Stimulated activated CD4-positive, alpha-beta T cell treated with anti-CD3 and anti-CD28 coated beads, Interleukin-4, amount 100 ng/mL, for 4 hours (primary cell): ENCODE measurements around the gene TMEM47.

ENCODE experiments used
- DNase-seq, 2 experiments: peaks; one replicate each; pipeline ENCODE4 v3.0.0-alpha.2; 2020

The TMEM47 gene

DNA sequence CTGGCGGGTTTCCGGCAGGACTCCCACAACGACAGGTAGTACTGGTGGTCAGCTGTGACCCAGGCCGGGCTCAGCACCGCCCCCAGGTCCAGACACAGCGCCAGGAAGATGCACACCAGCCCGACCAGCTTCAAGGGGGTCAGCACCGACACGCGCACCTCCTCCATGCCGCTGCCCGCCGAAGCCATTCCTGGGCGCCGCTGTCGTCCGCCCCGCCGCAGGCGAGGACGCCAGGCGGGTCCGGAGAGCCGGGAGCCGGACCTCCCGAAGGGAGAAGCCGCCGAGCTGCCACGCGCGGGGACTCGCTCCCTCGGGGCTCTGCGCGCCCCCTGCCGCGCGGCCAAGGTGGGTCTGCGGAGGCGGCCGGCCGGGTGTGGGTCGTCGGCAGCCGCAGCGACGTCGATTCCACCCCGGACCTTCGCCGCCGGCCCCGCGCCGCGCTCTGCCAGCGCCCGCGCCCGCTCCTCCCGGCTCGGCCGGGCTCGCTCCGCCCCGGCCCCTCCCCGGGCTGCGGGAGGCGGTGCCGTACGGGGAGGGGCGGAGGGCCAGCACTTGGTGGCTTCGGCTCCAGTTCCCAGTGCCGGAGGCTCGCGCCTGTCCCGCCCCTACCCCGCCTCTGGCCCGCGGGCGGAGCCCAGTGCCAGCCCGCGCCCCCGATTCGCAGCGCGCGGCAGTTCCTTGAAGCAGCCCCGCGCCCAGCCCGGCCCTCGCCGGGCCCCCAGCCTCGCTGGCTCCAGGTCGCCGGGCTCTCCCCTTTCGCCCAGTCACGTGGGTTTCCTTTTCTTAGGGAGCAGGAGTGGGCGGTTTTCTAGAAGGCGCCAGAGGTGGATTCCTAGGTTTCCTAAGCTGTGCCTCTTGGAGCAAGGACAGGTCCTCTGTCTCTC, at the start of gene TMEM47:
TMEM47 (minus strand) TSS at position 444 of the 884 bp plus-strand sequence; CDS start at position 188, 256 bp downstream.
- no peak for DNase-seq

DNA sequence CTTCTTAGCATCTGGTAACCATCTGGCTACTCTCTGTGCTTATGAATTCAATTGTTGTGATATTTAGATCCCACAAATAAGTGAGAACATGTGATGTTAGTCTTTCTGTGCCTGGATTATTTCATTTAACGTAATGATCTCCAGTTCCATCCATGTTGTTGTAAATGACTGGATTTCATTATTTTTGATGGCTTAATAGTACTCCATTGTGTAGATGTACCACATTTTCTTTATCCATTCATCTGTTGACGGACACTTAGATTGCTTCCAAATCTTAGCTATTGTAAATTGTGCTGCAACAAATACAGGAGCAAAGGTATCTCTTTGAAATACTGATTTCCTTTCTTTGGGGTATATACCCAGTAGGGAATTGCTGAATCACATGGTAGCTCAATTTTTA, 30.0 kb upstream of the TMEM47 start:
- no peak for DNase-seq

DNA sequence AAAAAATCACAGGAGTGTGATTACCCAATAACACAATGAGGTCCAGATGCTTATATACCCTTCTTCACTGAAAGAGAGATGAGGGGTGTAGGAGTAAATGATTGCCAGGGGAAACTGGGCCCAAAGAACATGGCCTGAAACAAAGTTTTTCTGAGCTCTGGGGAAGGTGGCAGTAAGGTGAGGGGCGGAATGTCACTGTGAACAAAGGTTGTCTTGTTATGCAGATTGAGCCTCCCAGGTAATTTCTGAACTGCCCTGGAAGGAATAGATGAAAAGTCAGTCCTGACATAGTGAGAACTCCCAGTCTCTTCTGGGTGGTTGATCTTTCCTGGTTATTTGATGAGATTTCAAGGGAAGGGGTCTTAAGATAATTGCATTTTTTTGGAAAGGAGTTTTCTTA, 2.5 kb upstream of the TMEM47 start:
- no peak for DNase-seq

DNA sequence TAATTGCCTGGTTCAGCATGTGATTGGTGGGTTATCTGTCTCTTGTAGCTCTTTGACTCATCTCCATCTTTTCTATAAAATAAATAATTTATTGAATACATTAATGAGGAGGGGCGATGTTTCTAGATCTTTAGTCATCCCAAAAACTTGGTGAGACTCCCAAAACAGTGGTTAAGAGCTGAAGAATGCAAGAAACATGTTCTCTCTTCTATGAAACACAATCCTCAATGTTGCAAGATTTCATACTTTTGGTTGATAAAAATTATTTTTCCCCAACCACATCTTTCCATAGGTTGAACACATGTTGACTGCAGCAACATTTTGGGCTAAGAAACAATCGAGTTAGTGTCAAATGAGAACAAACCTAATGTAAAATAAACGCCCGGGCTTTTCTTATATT, 1.2 kb upstream of the TMEM47 start:
- DNase-seq = no peak

DNA sequence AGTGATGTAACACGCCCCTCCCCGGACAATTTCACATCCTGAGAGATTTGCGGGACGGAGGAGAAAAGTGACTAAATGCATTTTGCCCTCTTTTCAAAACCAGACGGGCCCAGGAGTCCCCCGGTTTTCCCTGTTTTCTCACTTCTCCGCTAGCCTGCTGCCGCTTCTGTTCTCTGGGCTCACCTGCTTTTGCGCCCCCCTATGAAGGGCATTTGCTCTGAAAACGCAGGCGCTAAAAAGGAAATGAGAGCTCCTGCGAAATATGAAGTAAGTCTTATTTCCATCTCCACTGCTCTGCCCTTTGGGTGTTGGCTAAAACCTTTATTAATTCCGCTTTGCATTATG, 613 bp upstream of the TMEM47 start:
- no peak for DNase-seq

DNA sequence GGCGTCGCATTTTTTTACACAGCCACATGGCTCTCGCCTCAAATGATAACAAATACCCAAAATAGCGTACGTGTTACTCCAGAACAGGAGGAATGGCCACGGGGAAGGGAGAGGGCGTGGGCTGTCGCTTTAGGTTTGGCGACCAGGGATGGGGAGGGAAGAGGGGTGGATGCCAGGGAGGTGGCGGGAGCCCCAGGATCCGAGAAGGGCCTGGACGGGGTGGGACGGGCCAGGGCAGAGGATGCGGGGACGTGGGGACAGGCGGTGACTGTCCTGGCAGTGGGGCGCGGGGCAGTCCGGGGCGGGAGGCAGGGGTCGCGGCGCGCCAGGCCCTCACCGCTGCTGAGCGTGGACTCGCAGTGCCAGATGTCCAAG, 631 bp downstream of the TMEM47 start:
- no peak for DNase-seq

DNA sequence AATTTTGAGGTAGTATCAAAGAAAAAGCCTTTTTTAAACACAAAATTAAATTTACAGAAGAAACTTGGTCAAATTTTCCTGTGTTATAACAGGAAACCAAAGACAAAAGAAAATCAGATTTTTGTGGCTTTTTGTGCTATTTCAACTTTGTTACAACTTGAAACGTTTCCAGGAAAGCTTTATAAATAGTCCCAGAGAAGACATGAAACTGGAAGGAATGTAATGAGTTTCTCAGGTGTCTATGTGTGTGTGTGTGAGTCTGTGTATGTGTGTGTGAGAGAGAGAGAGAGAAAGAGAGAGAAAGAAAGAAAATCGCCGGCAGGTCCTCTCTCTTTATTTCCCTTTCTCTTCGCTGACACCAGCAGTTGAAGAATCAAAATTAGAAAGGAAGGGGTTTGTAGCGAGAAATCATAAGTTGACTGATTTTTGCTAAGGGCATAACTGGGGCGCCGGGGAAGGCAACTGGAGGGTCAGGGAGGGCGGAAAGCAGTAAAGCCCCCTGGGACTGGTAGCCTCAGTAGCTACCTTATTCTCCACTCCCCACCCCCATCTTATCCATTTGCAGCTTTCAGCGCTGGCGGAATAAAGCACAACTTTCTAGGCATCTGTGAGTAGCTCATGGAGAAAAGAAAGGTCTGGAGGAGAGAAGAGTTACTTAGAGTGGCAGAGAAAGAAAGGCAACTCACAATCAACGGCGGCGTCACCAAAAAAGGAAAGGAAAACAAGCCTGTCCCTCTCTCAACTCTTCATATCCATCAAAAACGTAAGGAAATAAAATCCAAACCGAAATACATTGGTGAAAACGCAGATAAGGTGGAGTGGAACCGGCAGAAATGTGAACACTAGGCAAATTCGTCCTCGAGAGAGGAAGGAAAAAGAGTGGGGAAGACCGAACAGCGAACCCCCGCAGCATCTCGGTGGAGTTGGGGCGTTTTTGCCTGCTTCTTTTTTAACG, 1.3 kb downstream of the TMEM47 start:
- no peak for DNase-seq

DNA sequence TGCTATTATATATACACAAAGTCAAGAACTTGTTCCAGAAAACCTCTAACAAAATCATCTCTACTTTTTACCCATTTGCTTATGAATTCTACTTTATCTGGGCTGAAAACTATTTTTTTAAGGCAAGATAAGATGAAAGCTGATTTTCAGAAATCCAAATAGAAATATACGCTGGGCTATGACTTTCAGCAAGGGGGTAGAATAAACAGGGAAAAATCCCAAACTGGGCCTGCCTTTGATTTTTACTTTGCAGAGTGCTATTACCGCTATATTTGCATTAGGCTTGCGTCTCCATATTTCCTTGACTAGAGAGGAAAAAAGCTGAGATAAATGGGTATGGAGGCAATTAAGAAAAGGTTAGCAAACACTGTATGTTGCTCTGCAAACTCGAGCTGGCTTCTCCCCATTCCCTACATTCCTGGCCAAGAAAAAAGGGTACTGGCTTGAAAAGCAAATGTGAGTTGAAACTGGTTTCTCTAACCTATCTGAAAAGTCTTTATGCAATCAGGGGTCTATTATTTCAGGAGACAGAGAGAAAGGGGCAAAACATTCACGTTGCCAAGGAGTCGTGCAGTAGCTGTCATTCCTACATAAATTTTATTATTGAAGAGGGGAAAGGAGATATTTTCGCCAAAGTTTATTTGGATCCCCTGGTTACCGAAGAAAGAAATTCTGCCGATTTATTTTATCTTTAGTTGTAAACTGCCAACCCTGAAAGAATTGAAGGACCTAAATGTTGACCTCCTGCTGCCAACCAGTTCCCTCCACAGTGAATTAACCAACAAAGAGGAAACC, 2.2 kb downstream of the TMEM47 start:
- no peak for DNase-seq

DNA sequence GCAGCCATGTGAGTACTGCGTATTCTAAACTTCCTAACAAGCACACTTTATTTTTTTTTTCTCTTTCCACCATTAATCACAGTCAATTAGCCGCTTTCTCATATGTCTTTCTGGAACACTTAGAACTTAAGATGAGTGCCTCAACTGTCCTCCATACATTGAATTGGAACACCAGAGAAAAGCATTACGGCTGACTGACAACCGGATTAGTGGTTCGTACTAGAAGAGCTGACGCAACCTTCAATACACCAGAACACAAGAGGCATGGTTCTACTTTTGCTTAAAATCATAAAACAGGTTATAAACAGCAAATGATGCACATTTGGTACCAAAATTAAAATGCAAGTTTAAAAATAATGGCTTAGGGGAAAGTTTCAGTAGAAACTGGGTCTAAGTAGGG, 3.3 kb downstream of the TMEM47 start:
- DNase-seq = no peak

DNA sequence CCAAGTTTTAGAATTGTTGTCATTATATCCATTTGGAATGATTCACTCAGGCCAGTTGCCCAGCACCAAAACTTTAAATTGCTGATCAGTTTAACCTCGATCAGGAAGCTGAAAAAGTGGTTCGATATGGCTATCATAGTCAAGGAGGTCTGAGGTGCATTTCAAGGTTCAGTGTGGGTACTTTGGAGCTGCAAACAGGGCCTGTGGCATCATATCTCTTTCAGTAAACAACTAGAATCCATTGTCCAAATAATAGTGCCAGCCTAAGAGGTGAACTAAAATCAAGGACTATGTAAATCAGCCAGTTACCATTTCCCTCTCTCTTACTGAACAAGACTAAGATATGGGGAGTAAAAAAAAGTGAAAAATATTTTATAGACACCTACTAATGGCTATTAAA, 14.2 kb downstream of the TMEM47 start:
- no peak for DNase-seq

DNA sequence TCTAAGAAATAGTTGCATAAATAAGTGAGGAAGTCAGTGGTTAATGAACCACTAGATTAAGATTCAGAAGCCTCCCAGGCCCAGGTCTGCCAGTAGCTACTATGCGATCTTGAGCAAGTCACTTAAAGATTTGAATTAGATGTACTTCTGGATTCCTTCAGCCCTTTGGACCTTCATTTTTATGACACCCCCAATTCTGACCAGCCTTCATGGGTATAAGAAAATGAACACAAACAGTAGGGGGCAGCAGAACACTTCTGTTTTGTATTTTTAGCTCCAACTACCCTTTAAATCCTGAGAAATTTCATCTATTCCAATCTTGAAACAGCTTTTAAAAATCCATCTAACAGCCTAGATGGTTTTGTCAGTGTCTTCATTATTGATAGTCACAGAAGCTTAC, 19.0 kb downstream of the TMEM47 start:
- DNase-seq = no peak

DNA sequence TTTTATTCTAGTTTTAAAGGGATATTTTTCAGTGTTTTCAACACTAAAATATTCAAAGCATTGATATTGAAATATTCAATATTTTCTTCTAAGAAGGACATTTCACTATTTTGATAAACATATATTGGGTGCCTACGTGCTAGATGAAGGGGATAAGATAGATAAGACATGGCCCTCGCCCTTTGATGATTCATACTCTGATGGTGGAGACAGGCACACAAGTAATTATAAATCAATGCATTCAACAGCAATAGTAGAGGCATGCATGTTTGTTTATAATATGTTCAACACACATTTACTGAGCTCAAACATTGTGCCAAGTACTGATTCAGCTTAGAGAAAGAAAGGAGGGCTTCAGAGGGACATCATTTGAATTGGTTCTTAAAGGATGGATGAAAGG, 22.7 kb downstream of the TMEM47 start:
- no peak for DNase-seq

DNA sequence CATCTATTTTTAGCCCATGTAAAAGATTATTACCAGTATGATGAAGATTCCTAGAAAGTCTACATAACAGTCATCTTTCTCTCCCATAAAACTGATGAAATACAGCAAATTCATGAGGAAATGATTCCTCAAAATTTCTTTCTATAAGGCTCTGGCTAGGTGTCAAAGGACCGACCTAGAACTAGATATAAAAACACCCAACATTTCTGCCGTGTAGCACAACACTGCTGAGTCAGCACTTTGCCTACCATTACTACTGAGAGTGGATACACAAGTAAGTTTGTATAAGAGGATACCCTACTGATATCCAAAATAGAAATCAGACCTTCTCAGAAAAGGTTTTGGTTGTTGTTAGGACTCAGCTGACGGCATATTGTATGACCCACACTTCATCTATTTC, 24.7 kb downstream of the TMEM47 start:
- DNase-seq = no peak

DNA sequence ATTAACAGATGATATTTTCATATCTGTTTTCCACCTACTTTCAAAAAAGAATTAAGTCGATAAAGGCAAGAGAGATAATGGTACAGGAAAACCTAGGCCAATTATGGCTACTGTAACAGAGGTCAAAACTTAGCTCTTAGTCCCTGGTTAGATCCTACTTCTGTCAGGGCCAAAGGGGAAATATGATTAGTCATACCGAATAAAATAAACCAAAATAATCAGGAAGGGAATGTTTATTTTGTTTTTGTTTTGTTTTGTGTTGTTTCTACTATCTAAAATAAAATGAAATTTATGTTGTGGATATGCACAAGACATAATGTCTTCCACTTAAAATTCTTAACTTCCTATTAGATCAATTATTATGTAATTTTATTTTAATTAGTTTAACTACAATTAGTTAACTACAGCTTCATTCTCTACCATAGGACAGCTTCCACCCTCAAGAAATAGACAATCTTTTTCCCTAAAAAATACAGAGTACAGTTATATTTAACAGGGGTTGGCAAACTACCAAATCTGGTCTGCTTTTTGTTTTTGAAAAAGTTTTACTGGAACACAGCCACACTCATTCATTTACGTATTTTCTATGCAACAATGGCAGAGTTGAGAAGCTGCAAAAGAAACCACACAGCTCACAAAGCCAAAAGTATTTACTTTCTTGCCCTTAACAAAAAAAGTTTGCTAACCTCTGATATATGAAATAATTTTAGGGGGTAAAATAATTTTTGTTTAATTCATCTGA, 25.4 kb downstream of the TMEM47 start:
- no peak for DNase-seq

DNA sequence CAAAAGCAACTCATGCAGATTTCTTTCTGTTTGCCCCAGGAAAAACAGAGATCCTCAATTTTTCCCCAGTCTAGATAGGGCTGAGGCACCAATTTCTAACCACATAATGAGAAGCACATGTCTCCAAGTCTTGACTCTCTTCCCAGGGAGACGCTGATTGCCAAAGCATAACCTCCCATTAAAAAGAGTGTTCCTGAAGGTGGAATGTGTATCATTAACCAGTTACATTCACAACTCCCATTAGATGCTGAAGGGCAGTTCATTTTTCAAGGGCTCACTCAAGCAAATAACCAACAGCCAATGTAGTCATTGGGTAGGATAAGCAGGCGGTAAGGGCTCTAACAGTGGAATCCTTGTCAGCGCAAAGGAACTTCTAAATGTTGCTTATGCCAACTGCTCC, 27.5 kb downstream of the TMEM47 start:
- DNase-seq = no peak

DNA sequence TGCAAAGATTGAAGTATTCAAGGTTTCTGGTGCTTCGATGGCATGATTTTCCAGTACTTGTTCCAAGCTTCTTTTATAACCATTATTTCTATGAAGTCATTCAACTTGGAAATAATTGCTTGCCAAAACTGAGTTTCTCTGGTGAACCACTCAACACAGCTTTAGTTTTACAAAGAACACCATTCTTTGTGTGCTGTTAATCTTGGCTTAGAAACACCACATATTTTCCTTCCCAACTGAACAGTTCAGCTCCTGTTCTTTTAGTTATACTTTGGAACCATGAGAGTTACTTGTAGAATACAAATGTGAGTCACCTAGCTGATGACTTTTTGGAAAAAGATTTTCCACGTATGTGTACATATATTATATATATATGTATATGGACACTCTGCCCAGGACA, 32.7 kb downstream of the TMEM47 start:
- no peak for DNase-seq

DNA sequence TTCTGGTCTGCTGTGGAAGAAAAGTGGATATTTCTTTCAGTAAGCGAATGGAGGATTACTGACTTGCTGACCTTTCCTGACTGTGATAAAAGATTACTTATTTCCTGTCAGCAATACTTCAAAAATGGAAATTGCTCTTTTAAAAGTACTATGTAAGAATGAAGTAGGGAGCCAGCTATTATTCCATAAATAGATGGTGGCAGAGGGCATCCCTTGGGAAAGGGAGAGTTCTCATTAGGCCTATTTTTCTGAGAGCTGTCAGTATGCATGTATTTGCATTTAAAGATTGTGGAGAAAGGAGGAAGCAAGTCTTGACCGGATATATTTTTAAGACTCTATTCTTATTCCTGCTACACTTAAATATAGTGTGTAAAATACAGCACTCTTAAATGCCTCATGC, 37.2 kb downstream of the TMEM47 start:
- DNase-seq = no peak

DNA sequence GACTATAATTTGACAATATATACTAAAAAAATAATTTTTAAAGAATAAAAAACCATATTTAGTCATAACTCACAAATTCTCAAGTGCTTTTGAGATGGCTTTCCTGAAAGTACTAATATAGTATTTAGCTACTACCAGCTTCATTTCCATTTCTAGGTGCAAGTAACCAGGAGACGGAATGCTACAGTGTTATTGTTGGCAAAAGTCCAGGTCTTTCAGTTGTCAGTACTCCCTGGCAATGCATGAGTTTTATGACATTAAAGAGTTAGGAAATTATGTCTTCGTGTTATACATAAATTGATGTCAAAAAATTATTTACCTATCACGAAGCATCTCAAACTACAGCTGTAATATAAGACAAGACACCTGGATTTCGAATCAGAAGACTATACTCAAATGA, 45.0 kb downstream of the TMEM47 start:
- no peak for DNase-seq

DNA sequence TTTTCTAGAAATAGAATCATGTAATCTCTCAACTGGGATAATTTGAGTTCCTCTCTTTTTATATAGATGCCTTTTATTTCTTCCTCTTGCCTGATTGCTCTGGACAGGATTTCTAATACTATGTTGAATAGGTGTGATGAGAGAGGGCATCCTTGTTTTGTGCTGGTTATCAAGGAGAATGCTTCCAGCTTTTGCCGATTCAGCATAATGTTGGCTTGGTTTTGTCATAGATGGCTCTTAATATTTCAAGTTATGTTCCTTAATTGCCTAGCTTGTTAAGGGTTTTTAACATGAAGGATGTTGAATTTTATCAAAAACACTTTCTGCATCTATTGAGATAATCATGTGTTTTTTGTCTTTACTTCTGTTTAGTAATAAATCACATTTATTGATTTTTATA, 58.7 kb downstream of the TMEM47 start:
- no peak for DNase-seq

DNA sequence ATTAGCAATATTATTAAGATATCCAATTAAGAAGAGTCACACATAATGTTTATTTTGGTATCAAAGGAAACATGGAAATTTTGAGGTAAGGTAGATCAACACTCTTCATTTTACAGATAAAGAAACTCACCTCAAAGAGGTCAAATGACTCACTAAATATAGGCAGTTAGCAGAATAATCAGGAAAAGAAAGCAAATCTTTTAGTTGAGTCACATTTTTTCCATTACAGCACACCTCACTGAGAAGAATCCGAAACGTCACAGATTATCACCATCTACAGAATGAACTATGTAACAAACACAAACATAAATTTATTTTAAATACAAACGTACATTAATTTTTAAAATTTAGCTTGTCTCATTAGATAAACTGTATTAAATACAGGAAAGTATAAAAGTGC, 70.1 kb downstream of the TMEM47 start:
- DNase-seq = no peak

DNA sequence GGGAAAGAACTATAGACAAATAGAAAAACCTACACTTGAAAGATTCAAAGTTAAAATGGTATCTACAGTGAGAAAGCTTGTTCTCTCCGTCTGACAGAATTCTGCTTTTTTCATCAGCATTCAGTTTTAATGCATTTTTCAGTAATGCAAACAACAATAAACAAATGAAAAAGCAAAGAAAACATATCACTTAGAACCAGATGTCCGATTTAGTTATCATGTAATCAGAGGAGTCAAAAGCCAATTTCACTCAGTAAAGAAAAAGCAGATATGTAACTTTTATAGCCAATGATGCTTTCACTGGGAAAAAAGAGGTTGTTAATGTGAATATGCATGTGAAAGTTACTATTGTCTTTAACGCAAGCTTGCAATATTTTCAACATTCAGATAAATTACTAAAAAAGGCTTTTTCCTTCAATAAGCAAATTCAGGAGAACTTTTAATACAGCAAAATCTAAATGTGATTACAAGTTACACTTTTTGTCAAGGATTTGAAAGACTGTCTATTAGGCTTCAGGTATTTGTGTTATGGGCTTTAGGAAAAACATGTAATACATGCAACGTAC, 70.7 kb downstream of the TMEM47 start:
- no peak for DNase-seq

DNA sequence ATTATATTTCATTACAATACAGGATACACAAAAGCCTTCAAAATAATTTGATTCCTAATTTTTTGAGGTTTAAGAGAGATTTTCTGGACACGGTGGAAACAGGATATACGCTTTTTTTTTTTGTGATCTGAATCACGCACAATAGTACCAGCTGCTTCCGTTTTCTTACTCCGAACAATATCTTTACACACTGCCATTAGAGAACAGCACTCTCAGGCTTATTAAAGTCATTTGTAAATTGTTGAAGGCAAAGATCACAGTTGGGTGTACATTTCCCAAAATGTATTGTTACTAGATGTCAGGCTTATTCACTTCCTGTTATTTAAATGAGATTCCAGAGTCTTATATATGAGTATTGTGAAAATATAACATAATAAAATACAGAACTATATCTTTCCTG, 71.5 kb downstream of the TMEM47 start:
- DNase-seq = no peak
